Immature natural killer cell (primary cell): ENCODE measurements around the gene EMILIN3. TPM values are rescaled to one million over a fixed set of nuclear protein-coding genes. Genes with fewer than 3 reads are reported as not detected.
"Not testable (repeated sequence)": the region's sequence is repeated elsewhere in the genome, so short reads cannot be mapped to it uniquely, and the experiment has no call there.

Source experiments
- DNase-seq, 3 donors: peaks; one replicate each; pipeline ENCODE4 v3.0.0; 2022; ENCODE audit warnings: mixed read lengths in 1 of 3
- H3K27ac Mint-ChIP-seq, 6 donors: one replicate each; pipeline ENCODE4 v1.8.0; 2020; ENCODE audit warnings: mixed read lengths in 6 of 6, mild to moderate bottlenecking in 5 of 6, inconsistent platforms in 4 of 6, moderate library complexity in 3 of 6
- H3K27me3 Mint-ChIP-seq, 3 donors: one replicate each; pipeline ENCODE4 v1.8.0; 2020 to 2021; ENCODE audit warnings: low read depth in 3 of 3, mild to moderate bottlenecking in 3 of 3, mixed read lengths in 3 of 3, moderate library complexity in 3 of 3, inconsistent platforms in 1 of 3
- H3K36me3 Mint-ChIP-seq, 3 donors: one replicate each; pipeline ENCODE4 v1.8.0; 2020; ENCODE audit warnings: mixed read lengths in 3 of 3, inconsistent platforms in 2 of 3, mild to moderate bottlenecking in 2 of 3
- H3K4me1 Mint-ChIP-seq, 2 donors: one replicate each; pipeline ENCODE4 v1.8.0; 2020; ENCODE audit warnings: inconsistent platforms in 2 of 2, mild to moderate bottlenecking in 2 of 2, mixed read lengths in 2 of 2, moderate library complexity in 1 of 2
- H3K4me3 Mint-ChIP-seq, 5 donors: one replicate each; pipeline ENCODE4 v1.8.0; 2020; ENCODE audit warnings: mild to moderate bottlenecking in 5 of 5, mixed read lengths in 5 of 5, inconsistent platforms in 3 of 5, moderate library complexity in 3 of 5
- H3K9me3 Mint-ChIP-seq, 6 donors: one replicate each; pipeline ENCODE4 v1.8.0; 2020; ENCODE audit warnings: mild to moderate bottlenecking in 6 of 6, mixed read lengths in 6 of 6, inconsistent platforms in 4 of 6, moderate library complexity in 3 of 6
- polyA plus RNA-seq, 3 donors: library from polyadenylated mRNA; unstranded; fragments of 300-500 nt; fragmentation: Illumina TruSeq; gene quantifications; one replicate each; pipeline ENCODE4 v1.2.3, GENCODE V29; 2021

The EMILIN3 gene
- polyA plus RNA-seq, 3 donors from 2014 or later = not detected

- Mint-ChIP-seq H3K36me3 (no peaks in the 10 kb centered on the region), H3K27me3 (no peaks in the 10 kb centered on the region), H3K9me3 (no peaks in the 10 kb centered on the region), H3K27ac (no peak overlapping the region), H3K4me1 (peaks cover 17% of the 10 kb centered on the region in 2 donors), H3K4me3 (no peak overlapping the region)
- no peak for DNase-seq
Observed at GRCh38 chr20:41327178-41327577, 39.4 kb downstream of the EMILIN3 start.

DNA sequence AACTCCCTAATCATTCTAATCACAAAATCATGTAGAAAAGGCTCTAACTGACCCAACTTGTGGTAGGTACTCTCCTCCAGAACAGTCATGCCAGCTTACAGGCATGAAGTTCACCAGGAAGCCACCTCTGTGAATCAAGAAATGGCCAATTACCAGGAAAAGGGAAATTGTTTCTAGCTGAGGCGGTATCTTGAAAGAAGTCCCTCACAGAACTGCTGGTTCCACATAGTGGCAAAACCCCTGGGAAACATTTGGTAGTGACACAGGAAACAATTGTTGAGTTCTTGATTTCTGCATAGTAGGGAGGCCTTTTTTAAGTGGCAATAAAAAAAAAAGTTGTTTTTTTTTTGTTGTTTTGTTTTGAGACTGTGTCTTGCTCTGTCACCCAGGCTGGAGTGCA is 45.6 kb downstream of the EMILIN3 start:
- H3K9me3 Mint-ChIP-seq = no peaks in the 10 kb centered on the region
- H3K36me3 Mint-ChIP-seq = no peaks in the 10 kb centered on the region
- DNase-seq = no peak
- H3K27ac Mint-ChIP-seq = no peak overlapping the region
- peaks cover 14 to 15% of the 10 kb centered on the region in 2 donors for H3K4me1 Mint-ChIP-seq
- H3K4me3 Mint-ChIP-seq = no peak overlapping the region
- H3K27me3 Mint-ChIP-seq = peaks cover 0 to 5% (median 0%) of the 10 kb centered on the region in 3 donors

DNA sequence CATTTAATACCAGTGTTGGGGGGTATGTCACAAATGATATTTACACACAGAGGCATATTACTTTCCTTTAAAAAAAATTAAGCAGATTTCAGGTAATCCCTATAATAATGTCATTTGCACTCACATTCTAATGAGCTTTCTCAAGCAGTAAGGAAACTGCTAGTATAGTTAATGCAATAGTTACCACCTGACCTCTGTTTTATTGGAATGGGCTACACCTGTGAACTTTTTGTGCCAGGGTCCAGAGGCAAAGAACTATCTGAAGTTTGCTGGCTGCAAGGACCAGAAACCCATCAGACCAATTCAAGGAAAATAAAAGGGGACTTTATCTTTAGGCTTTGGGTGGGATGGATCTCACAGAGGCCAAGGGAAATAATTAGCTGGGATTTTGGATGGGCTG is 46.2 kb downstream of the EMILIN3 start:
- Mint-ChIP-seq H3K27me3 (peaks cover 0 to 5% (median 0%) of the 10 kb centered on the region in 3 donors), H3K4me1 (peaks cover 14 to 15% of the 10 kb centered on the region in 2 donors), H3K9me3 (no peaks in the 10 kb centered on the region), H3K4me3 (no peak overlapping the region), H3K27ac (no peak overlapping the region), H3K36me3 (no peaks in the 10 kb centered on the region)
- no peak for DNase-seq

DNA sequence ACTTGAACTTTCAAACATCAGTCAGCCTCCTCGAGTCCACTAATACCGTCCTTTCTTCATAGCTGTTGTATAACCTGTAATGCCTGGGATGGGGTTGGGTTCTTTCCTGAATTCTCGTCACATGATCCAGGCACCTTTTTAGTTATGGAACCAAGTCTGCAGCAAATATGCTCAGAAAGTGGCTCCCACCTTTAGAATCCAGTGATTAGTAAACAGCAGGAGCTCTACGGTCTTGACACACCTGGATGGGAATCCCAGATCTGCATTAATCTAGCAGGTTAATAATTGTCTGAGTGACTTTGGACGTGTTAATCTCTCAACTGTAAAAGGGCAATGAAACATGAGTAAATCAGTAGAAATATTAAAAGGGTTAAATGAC is 48.4 kb downstream of the EMILIN3 start:
- no peak for DNase-seq
- Mint-ChIP-seq H3K4me3 (peak overlapping the region; percentile 70 to 80 (median 73)), H3K9me3 (no peaks in the 10 kb centered on the region)

DNA sequence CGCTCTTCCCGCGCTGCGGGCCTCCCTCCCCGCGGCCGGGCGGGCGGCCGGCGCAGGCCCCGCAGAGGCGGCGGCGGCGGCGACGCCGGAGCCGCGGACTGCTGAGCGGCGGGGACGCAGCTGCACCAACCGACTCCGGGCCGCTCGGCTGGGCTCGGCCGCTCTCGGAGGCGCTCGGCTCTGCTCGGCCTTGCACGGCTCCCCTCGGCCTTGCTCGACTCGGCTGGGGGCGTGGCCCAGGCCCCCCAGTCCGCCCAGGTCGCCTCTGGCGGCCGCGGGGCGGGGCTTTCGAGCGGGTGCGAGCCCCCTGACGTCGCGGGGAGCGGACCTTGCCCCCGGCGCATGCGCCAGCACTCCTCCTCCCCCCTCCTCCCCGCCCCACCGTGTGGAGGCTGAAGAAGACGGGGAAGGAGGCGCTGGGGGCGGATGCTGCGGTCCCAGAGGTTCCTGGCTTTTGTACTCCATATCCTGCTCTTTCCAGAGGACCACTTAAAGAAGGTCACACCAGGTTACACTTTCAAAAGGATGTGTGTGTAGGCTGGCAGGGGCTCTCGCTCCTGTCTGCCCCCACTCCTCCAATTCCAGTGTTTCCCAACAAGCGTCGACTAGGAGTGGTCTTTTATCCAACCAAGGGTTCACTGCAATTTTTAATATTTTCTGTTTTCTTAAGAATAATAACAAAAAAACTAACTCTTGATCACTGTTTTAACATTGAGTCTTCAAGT is 48.9 kb downstream of the EMILIN3 start, which contains the start of gene ZHX3:
TSS of gene ZHX3 (minus strand) at position 186 of the 725 bp plus-strand sequence. CDS start 112,815 bp downstream, outside the sequence.
- peaks cover 15 to 17% of the 10 kb centered on the region in 2 donors for H3K4me1 Mint-ChIP-seq
- no peaks in the 10 kb centered on the region for H3K9me3 Mint-ChIP-seq
- peaks cover 0 to 5% (median 0%) of the 10 kb centered on the region in 3 donors for H3K27me3 Mint-ChIP-seq
- peak within 1 kb of the TSS; percentile 86 to 91 (median 86) for H3K4me3 Mint-ChIP-seq
- no peaks in the 10 kb centered on the region for H3K36me3 Mint-ChIP-seq
- DNase-seq = peak; percentile 97 to 98 (median 98)
- peak within 1 kb of the TSS; percentile 62 to 90 (median 74) for H3K27ac Mint-ChIP-seq

More for the DNA sequence above, 48.4 kb downstream of the EMILIN3 start:
- Mint-ChIP-seq H3K36me3 (no peaks in the 10 kb centered on the region), H3K4me1 (peaks cover 15 to 17% of the 10 kb centered on the region in 2 donors), H3K27me3 (peaks cover 0 to 5% (median 0%) of the 10 kb centered on the region in 3 donors), H3K27ac (peak overlapping the region; percentile 40 to 78 (median 64))

- peak overlapping the region; percentile 86 to 91 (median 86) for H3K4me3 Mint-ChIP-seq
- no peaks in the 10 kb centered on the region for H3K36me3 Mint-ChIP-seq
- H3K27ac Mint-ChIP-seq = peak overlapping the region; percentile 49 to 90 (median 74)
- H3K9me3 Mint-ChIP-seq = no peaks in the 10 kb centered on the region
- H3K4me1 Mint-ChIP-seq = peaks cover 15 to 17% of the 10 kb centered on the region in 2 donors
- peaks cover 0 to 5% (median 0%) of the 10 kb centered on the region in 3 donors for H3K27me3 Mint-ChIP-seq
- DNase-seq = peak; percentile 60 to 66 (median 66)
Observed at GRCh38 chr20:41316602-41317545, 49.7 kb downstream of the EMILIN3 start.

GRCh38 chr20:41316051-41316450 is 50.6 kb downstream of the EMILIN3 start:
- DNase-seq = no peak
- H3K4me1 Mint-ChIP-seq = peaks cover 15 to 17% of the 10 kb centered on the region in 2 donors
- peak overlapping the region; percentile 86 to 91 (median 86) for H3K4me3 Mint-ChIP-seq
- H3K27me3 Mint-ChIP-seq = peaks cover 0 to 5% (median 0%) of the 10 kb centered on the region in 3 donors
- H3K27ac Mint-ChIP-seq = peak overlapping the region in 3 of 6 donors; percentile 6 to 70 (median 49)
- H3K36me3 Mint-ChIP-seq = no peaks in the 10 kb centered on the region
- no peaks in the 10 kb centered on the region for H3K9me3 Mint-ChIP-seq

DNA sequence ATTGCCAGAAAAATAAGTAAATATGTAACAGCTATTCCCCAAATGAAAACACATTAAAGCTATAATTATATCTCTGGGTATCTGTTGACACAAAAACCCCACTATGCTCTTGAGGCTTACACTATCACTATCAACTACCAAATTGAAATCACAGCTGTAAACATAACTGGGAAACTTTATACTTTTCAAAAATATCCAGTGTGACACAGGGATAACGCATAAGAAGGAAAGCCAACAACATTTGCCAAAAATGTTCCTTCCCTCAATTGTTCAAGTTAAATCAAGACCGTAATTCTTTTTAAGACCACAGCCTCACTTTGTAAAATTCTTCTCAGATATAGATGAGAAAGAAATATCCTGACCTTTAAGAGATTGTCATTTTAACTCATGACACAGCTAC is 52.2 kb downstream of the EMILIN3 start:
- Mint-ChIP-seq H3K9me3 (no peaks in the 10 kb centered on the region), H3K4me1 (peaks cover 15 to 17% of the 10 kb centered on the region in 2 donors), H3K27ac (no peak overlapping the region), H3K36me3 (peaks cover 0 to 4% (median 0%) of the 10 kb centered on the region in 3 donors), H3K4me3 (peak overlapping the region in 1 of 5 donors; percentile 36), H3K27me3 (peaks cover 0 to 4% (median 0%) of the 10 kb centered on the region in 3 donors)
- no peak for DNase-seq

GRCh38 chr20:41312009-41312408 is 54.6 kb downstream of the EMILIN3 start:
- H3K9me3 Mint-ChIP-seq, H3K27ac Mint-ChIP-seq, DNase-seq, H3K4me3 Mint-ChIP-seq, H3K27me3 Mint-ChIP-seq, H3K36me3 Mint-ChIP-seq: not testable (repeated sequence)
- H3K4me1 Mint-ChIP-seq = peaks cover 9 to 16% of the 10 kb centered on the region in 2 donors

Other genes starting within 250 kb of the EMILIN3 start
- gene PLCG1, start 229.3 kb downstream of the EMILIN3 start, polyA plus RNA-seq = 10 to 100 TPM in 1 of 3 donors, 1 to 10 TPM in 2; 3.2 to 31.4 (median 7.5) TPM
- gene ZHX3, start 49.1 kb downstream of the EMILIN3 start, polyA plus RNA-seq = 1 to 10 TPM; 2.1 to 3.9 (median 3.3) TPM
- gene LPIN3, start 26.0 kb downstream of the EMILIN3 start, polyA plus RNA-seq = under 1 TPM in 1 of 3 donors, not detected in 2; 0.04 TPM